GM21576 (cell line): Measurements from ENCODE around the gene FCRLB.
"Not testable (repeated sequence)": the region's sequence is repeated elsewhere in the genome, so short reads cannot be mapped to it uniquely, and the experiment has no call there.

Experiments used
- ATAC-seq: cut with Tn5 transposase; IDR thresholded peaks from one replicate; pipeline ENCODE4 v1.9.1; 2021; ENCODE audit warnings: mild to moderate bottlenecking, moderate library complexity; ENCODE audit not compliant: unreplicated experiment

The FCRLB gene

GRCh38 chr1:161720956-161721737, at the start of gene FCRLB:
Gene FCRLB, plus strand, starts transcription at chr1:161721544. Its CDS starts 1,129 bp downstream, at chr1:161722673.
- no peak for ATAC-seq

GRCh38 chr1:161673437-161673836, 47.9 kb upstream of the FCRLB start:
- not testable (repeated sequence) for ATAC-seq

- ATAC-seq: not testable (repeated sequence)
These were observed 46.9 kb upstream of the FCRLB start for GRCh38 chr1:161674447-161674846.

GRCh38 chr1:161674908-161675307, 46.4 kb upstream of the FCRLB start:
- ATAC-seq: not testable (repeated sequence)

GRCh38 chr1:161676441-161676840, 44.9 kb upstream of the FCRLB start:
- no peak for ATAC-seq

GRCh38 chr1:161676958-161677689, 44.2 kb upstream of the FCRLB start:
- ATAC-seq: no peak

- ATAC-seq: no peak
These were observed 42.8 kb upstream of the FCRLB start for GRCh38 chr1:161678500-161678899.

GRCh38 chr1:161681879-161682278, 39.5 kb upstream of the FCRLB start:
- no peak for ATAC-seq

- no peak for ATAC-seq
These were observed 32.4 kb upstream of the FCRLB start for GRCh38 chr1:161688946-161689345.

GRCh38 chr1:161691846-161692245, 29.5 kb upstream of the FCRLB start:
- ATAC-seq: no peak

- ATAC-seq: not testable (repeated sequence)
These were observed 28.2 kb upstream of the FCRLB start for GRCh38 chr1:161693020-161693712.

- not testable (repeated sequence) for ATAC-seq
These were observed 23.0 kb upstream of the FCRLB start for GRCh38 chr1:161698302-161698701.

GRCh38 chr1:161702250-161702649, 19.1 kb upstream of the FCRLB start:
- no peak for ATAC-seq

GRCh38 chr1:161705537-161705936, 15.8 kb upstream of the FCRLB start:
- peak; percentile 30 for ATAC-seq

- no peak for ATAC-seq
These were observed 15.2 kb upstream of the FCRLB start for GRCh38 chr1:161706113-161706481.

- ATAC-seq: peak; percentile 58
These were observed 14.6 kb upstream of the FCRLB start, which contains the start of gene FCRLA for GRCh38 chr1:161706482-161707347. Gene FCRLA, plus strand, starts transcription at chr1:161707229. Its CDS starts 36 bp downstream, at chr1:161707265.

- ATAC-seq: no peak
These were observed 13.8 kb upstream of the FCRLB start for GRCh38 chr1:161707503-161707902.

GRCh38 chr1:161709373-161709772, 12.0 kb upstream of the FCRLB start:
- ATAC-seq: no peak

GRCh38 chr1:161710560-161710959, 10.8 kb upstream of the FCRLB start:
- no peak for ATAC-seq

GRCh38 chr1:161718559-161719324, 2.6 kb upstream of the FCRLB start:
- ATAC-seq: peak; percentile 51
